Measurements from ENCODE around the gene PDLIM3. TPM values are rescaled to one million over a fixed set of nuclear protein-coding genes. Genes with fewer than 3 reads are reported as not detected.

PDLIM3 gene, protein sequence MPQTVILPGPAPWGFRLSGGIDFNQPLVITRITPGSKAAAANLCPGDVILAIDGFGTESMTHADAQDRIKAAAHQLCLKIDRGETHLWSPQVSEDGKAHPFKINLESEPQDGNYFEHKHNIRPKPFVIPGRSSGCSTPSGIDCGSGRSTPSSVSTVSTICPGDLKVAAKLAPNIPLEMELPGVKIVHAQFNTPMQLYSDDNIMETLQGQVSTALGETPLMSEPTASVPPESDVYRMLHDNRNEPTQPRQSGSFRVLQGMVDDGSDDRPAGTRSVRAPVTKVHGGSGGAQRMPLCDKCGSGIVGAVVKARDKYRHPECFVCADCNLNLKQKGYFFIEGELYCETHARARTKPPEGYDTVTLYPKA
- 1.8 and 2.2 TPM in 2 replicates for total RNA-seq

DNA sequence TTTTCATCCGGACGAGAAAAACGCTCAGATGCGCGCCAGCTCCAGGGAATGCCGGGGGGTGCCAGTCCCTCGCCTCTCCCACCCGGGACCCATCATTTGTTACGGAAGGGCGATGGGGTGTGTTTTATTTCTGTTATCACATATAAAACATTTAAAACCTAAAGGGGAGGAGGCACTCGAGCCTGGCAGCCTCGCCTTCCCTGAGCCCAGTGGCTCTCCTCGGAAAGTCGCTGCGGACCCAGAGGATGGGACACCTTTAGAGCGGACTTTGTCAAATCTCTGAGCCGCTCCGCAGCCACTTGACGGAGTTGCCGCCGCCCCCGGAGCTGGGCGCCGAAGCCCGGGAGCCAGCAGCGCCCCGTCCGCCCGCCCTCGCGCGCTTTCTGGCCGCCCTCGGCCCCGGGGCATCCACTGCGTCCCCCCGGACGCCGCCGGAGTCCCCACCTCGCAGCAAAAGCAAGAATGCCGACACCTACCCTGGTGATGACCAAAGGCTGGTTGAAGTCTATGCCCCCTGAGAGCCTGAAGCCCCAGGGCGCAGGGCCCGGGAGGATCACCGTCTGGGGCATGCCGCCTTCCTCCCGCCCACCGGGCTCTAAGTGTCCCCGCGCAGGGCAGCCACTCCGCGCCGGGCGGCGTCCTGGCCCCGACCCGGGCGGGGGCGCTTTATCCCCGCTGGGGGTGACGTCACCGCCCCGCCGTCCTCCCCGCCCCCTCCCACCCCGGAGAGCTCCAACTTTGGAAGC lies at the start of gene PDLIM3:
TSS of gene PDLIM3 (minus strand) at position 642 of the 746 bp plus-strand sequence. CDS start at position 569, 73 bp downstream.
- TF ChIP-seq, protein P1, sequence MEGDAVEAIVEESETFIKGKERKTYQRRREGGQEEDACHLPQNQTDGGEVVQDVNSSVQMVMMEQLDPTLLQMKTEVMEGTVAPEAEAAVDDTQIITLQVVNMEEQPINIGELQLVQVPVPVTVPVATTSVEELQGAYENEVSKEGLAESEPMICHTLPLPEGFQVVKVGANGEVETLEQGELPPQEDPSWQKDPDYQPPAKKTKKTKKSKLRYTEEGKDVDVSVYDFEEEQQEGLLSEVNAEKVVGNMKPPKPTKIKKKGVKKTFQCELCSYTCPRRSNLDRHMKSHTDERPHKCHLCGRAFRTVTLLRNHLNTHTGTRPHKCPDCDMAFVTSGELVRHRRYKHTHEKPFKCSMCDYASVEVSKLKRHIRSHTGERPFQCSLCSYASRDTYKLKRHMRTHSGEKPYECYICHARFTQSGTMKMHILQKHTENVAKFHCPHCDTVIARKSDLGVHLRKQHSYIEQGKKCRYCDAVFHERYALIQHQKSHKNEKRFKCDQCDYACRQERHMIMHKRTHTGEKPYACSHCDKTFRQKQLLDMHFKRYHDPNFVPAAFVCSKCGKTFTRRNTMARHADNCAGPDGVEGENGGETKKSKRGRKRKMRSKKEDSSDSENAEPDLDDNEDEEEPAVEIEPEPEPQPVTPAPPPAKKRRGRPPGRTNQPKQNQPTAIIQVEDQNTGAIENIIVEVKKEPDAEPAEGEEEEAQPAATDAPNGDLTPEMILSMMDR (IDR thresholded peaks at IDR 0.05; ENCODE audit: extremely low read depth, low read depth, low read length) = no peak
- H3K36me3 ChIP-seq (ENCODE audit: insufficient read depth, low read length) = no peaks in the 10 kb centered on the region
- peak within 1 kb of the TSS; percentile 80 for H2AFZ ChIP-seq (ENCODE audit: low read length)
- peaks cover 29% of the 10 kb centered on the region for H3K27me3 ChIP-seq (ENCODE audit: insufficient read depth, low read length)
- peak; percentile 90 for DNase-seq (ENCODE audit: insufficient read length, low spot score, missing footprints)
- H3K4me2 ChIP-seq (ENCODE audit: insufficient read depth, low read length) = peak within 1 kb of the TSS; percentile 88
- H3K27ac ChIP-seq (ENCODE audit: low read depth, low read length) = peak within 1 kb of the TSS; percentile 30
- H3K4me1 ChIP-seq (ENCODE audit: insufficient read depth, low read length) = peaks cover 5% of the 10 kb centered on the region
- no peaks in the 10 kb centered on the region for H4K20me1 ChIP-seq (ENCODE audit: insufficient read depth, low read length)
- no peaks in the 10 kb centered on the region for H3K79me2 ChIP-seq (ENCODE audit: insufficient read depth, low read length)
- no peaks in the 10 kb centered on the region for H3K9me3 ChIP-seq (ENCODE audit: low read depth, low read length)
- H3K4me3 ChIP-seq (ENCODE audit: insufficient read depth, low read length) = peak within 1 kb of the TSS; percentile 78

DNA sequence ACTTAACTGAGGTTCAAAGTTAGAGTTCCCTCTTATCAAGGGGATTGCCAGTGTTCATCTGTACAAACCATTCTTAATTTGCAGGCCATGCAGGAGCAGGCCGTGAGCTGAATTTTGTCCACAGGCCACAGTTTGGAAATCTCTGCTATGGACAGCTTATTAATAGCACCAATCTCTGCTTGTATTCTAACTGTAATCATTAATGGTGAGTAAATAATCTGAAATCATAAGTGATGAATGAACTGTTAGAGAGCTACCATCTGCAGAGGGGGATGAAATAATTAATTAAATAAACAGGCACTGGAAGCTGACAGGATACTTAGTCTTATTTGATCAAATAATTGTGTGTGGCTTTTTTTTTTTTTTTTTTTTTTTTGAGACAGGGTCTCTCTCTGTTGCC lies 48.5 kb upstream of the PDLIM3 start:
- Histone ChIP-seq H3K4me3 (ENCODE audit: insufficient read depth, low read length) (no peak overlapping the region), H3K4me2 (ENCODE audit: insufficient read depth, low read length) (no peak overlapping the region), H4K20me1 (ENCODE audit: insufficient read depth, low read length) (no peaks in the 10 kb centered on the region), H3K27ac (ENCODE audit: low read depth, low read length) (no peak overlapping the region), H3K27me3 (ENCODE audit: insufficient read depth, low read length) (no peaks in the 10 kb centered on the region), H3K4me1 (ENCODE audit: insufficient read depth, low read length) (no peaks in the 10 kb centered on the region), H2AFZ (ENCODE audit: low read length) (no peak overlapping the region), H3K9me3 (ENCODE audit: low read depth, low read length) (no peaks in the 10 kb centered on the region), H3K79me2 (ENCODE audit: insufficient read depth, low read length) (no peaks in the 10 kb centered on the region), H3K36me3 (ENCODE audit: insufficient read depth, low read length) (no peaks in the 10 kb centered on the region)
- TF ChIP-seq, protein P1 (IDR thresholded peaks at IDR 0.05; ENCODE audit: extremely low read depth, low read depth, low read length) = no peak
- no peak for DNase-seq (ENCODE audit: insufficient read length, low spot score, missing footprints)

DNA sequence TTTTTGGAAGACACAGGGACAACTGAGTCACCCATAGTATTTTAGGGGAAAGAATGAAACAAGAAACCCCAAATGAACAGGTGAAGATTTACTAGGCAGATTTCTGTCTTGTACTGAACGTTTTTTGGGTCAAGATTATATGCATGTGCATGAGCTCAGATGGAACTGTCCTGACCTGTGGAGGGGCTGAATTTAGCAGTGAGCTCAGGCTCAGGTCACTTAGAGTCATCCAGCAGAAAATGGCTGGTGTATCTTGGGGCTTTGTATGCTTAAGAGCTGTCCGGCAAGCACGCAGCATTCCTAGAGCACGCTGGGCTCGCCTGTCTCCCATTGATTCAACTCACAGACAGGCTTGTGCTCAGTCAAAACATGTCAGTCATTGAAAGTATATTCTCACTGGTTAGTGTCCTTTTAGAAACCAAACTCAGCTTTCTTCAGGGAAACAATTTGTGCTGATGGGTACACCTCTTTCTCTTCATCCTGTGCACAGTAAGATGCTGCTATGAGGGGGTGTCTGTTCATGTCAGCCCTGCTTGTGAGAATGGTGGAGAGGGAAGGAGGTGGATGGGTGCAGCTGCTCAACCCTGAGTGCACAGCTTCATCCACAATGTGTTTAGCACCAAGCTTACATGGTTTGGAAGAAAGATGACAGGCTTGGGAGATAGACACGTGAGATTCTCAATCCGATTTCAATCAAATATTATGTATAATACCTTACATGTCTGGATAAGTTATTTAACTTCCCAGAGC lies 47.5 kb upstream of the PDLIM3 start:
- no peaks in the 10 kb centered on the region for H3K27me3 ChIP-seq (ENCODE audit: insufficient read depth, low read length)
- H3K4me1 ChIP-seq (ENCODE audit: insufficient read depth, low read length) = no peaks in the 10 kb centered on the region
- no peaks in the 10 kb centered on the region for H3K79me2 ChIP-seq (ENCODE audit: insufficient read depth, low read length)
- no peak overlapping the region for H3K4me3 ChIP-seq (ENCODE audit: insufficient read depth, low read length)
- H3K36me3 ChIP-seq (ENCODE audit: insufficient read depth, low read length) = no peaks in the 10 kb centered on the region
- no peaks in the 10 kb centered on the region for H4K20me1 ChIP-seq (ENCODE audit: insufficient read depth, low read length)
- TF ChIP-seq, protein P1 (IDR thresholded peaks at IDR 0.05; ENCODE audit: extremely low read depth, low read depth, low read length) = no peak
- no peak overlapping the region for H2AFZ ChIP-seq (ENCODE audit: low read length)
- DNase-seq (ENCODE audit: insufficient read length, low spot score, missing footprints) = no peak
- H3K27ac ChIP-seq (ENCODE audit: low read depth, low read length) = no peak overlapping the region
- no peak overlapping the region for H3K4me2 ChIP-seq (ENCODE audit: insufficient read depth, low read length)
- no peaks in the 10 kb centered on the region for H3K9me3 ChIP-seq (ENCODE audit: low read depth, low read length)

All from osteoblast (primary cell).